Common myeloid progenitor, CD34-positive (primary cell): Measurements from ENCODE around the gene GAS2L1.

Experiments
- CTCF ChIA-PET: fragments of 350-600 bp; sonication (Branson Sonifier 250); formaldehyde crosslinking; loops from one replicate; lab custom pipeline; 2021; ENCODE audit warnings: antibody characterized with exemption; lab: Charles Lee
- POLR2A ChIA-PET: fragments of 350-600 bp; sonication (Branson Sonifier 250); formaldehyde crosslinking; loops from one replicate; lab custom pipeline; 2021; ENCODE audit warnings: antibody characterized with exemption; lab: Charles Lee
- DNase-seq, 3 donors: peaks; one replicate each; pipeline versions ENCODE4 v3.0.0 to v3.0.0-alpha.2; 2013
- H3K27ac ChIP-seq, 2 experiments: 1 replicate in 1 of 2; 2 replicates in 1 of 2; pipeline ENCODE4 v1.7.0; 2013; ENCODE audit warnings: inconsistent platforms in 2 of 2, low read length in 2 of 2, mild to moderate bottlenecking in 2 of 2, low read depth in 1 of 2, moderate library complexity in 1 of 2; ENCODE audit not compliant: severe bottlenecking in 2 of 2, insufficient read depth in 1 of 2, poor library complexity in 1 of 2
- H3K27me3 ChIP-seq, 5 experiments: replicated peaks in 2 of 5; 1 replicate in 3 of 5; 2 replicates in 2 of 5; pipeline versions ENCODE4 v1.6.1 to v1.7.0; 2013; ENCODE audit warnings: low read length in 4 of 5, mild to moderate bottlenecking in 2 of 5, moderate library complexity in 2 of 5, inconsistent platforms in 1 of 5; ENCODE audit not compliant: insufficient read depth in 5 of 5, control insufficient read depth in 4 of 5
- H3K36me3 ChIP-seq, 4 experiments: 1 replicate in 2 of 4; 2 replicates in 2 of 4; pipeline versions ENCODE4 v1.6.1 to v1.7.0; 2013; ENCODE audit warnings: low read length in 3 of 4, control low read depth in 1 of 4, mild to moderate bottlenecking in 1 of 4; ENCODE audit not compliant: control insufficient read depth in 4 of 4, insufficient read depth in 4 of 4
- H3K4me1 ChIP-seq, 4 experiments: 1 replicate in 3 of 4; 2 replicates in 1 of 4; pipeline versions ENCODE4 v1.6.1 to v1.7.1; 2013; ENCODE audit warnings: low read length in 3 of 4, mild to moderate bottlenecking in 3 of 4, control low read depth in 1 of 4, inconsistent platforms in 1 of 4, moderate library complexity in 1 of 4; ENCODE audit not compliant: control insufficient read depth in 4 of 4, insufficient read depth in 4 of 4; ENCODE audit errors: control extremely low read depth in 1 of 4
- H3K4me3 ChIP-seq, 7 experiments: 1 replicate in 4 of 7; 2 replicates in 3 of 7; pipeline versions ENCODE4 v1.5.1 to v1.7.0; 2013; ENCODE audit warnings: mild to moderate bottlenecking in 7 of 7, low read length in 6 of 7, moderate library complexity in 6 of 7, inconsistent platforms in 2 of 7, low read depth in 2 of 7, control low read depth in 1 of 7; ENCODE audit not compliant: insufficient read depth in 4 of 7, control insufficient read depth in 1 of 7; ENCODE audit errors: extremely low read depth in 1 of 7
- H3K9me3 ChIP-seq, 5 experiments: 1 replicate in 4 of 5; 2 replicates in 1 of 5; pipeline versions ENCODE4 v1.6.1 to v1.7.1; 2013; ENCODE audit warnings: low read length in 4 of 5, mild to moderate bottlenecking in 2 of 5, inconsistent platforms in 1 of 5, low read depth in 1 of 5, moderate library complexity in 1 of 5; ENCODE audit not compliant: control insufficient read depth in 4 of 5, insufficient read depth in 2 of 5; ENCODE audit errors: control extremely low read depth in 1 of 5
- WGBS: methylation state at CpG from one replicate; pipeline ENCODE4 v1.1.5; 2013; ENCODE audit not compliant: insufficient coverage; 5-methylcytosine and 5-hydroxymethylcytosine counted together

GAS2L1 gene

GRCh38 chr22:29336751-29337490, 30.5 kb downstream of the GAS2L1 start:
- no peak for DNase-seq
- Histone ChIP-seq H3K4me1 (no peaks in the 10 kb centered on the region), H3K27me3 (no peaks in the 10 kb centered on the region), H3K36me3 (peaks cover 8 to 96% (median 77%) of the 10 kb centered on the region in 4 experiments), H3K4me3 (no peak overlapping the region), H3K9me3 (no peaks in the 10 kb centered on the region), H3K27ac (no peak overlapping the region)
- ChIA-PET CTCF (interaction anchor here (1.1 to 1.2 kb wide), 2 partner anchors 11 to 21 kb away, joined by 3 to 4 read pairs; no protein-coding TSS in a partner anchor), POLR2A (interaction anchor here (0.5 to 1.1 kb wide), 2 partner anchors 10 to 30 kb away, joined by 4 to 5 read pairs; no protein-coding TSS in a partner anchor)
- WGBS, result 98% methylated on average over 14 of the region's 14 CpGs

- Histone ChIP-seq H3K27me3 (no peaks in the 10 kb centered on the region), H3K36me3 (peaks cover 8 to 96% (median 74%) of the 10 kb centered on the region in 4 experiments), H3K4me3 (no peak overlapping the region), H3K4me1 (peaks cover 0 to 7% (median 3%) of the 10 kb centered on the region in 4 experiments), H3K27ac (no peak overlapping the region), H3K9me3 (no peaks in the 10 kb centered on the region)
- CTCF ChIA-PET, result interaction anchor here (1.1 kb wide), 1 partner anchor 12 kb away, joined by 3 read pairs; no protein-coding TSS in a partner anchor
- WGBS, result 95% methylated on average over 12 of the region's 12 CpGs
- DNase-seq, result no peak
- POLR2A ChIA-PET, result no interaction called here
Observed at GRCh38 chr22:29337631-29338284, 31.3 kb downstream of the GAS2L1 start.

GRCh38 chr22:29338398-29338797, 31.9 kb downstream of the GAS2L1 start:
- no peaks in the 10 kb centered on the region for H3K27me3 ChIP-seq
- no peaks in the 10 kb centered on the region for H3K9me3 ChIP-seq
- H3K4me1 ChIP-seq, result peaks cover 0 to 14% (median 3%) of the 10 kb centered on the region in 4 experiments
- ChIA-PET POLR2A (no interaction called here), CTCF (no interaction called here)
- DNase-seq, result no peak
- H3K36me3 ChIP-seq, result peaks cover 8 to 96% (median 75%) of the 10 kb centered on the region in 4 experiments
- no peak overlapping the region for H3K4me3 ChIP-seq
- WGBS, result 98% methylated on average over 5 of the region's 6 CpGs
- H3K27ac ChIP-seq, result no peak overlapping the region

GRCh38 chr22:29339381-29340235, 33.2 kb downstream of the GAS2L1 start:
- CTCF ChIA-PET, result no interaction called here
- no peak overlapping the region for H3K27ac ChIP-seq
- 99% methylated on average over 21 of the region's 23 CpGs for WGBS
- H3K9me3 ChIP-seq, result no peaks in the 10 kb centered on the region
- no peak overlapping the region for H3K4me3 ChIP-seq
- DNase-seq, result no peak
- H3K4me1 ChIP-seq, result peaks cover 0 to 17% (median 3%) of the 10 kb centered on the region in 4 experiments
- POLR2A ChIA-PET, result no interaction called here
- H3K27me3 ChIP-seq, result no peaks in the 10 kb centered on the region
- H3K36me3 ChIP-seq, result peaks cover 11 to 94% (median 75%) of the 10 kb centered on the region in 4 experiments

GRCh38 chr22:29340566-29340965, 34.1 kb downstream of the GAS2L1 start:
- CTCF ChIA-PET, result no interaction called here
- peaks cover 11 to 87% (median 69%) of the 10 kb centered on the region in 4 experiments for H3K36me3 ChIP-seq

GRCh38 chr22:29341056-29341848, 34.8 kb downstream of the GAS2L1 start:
- peaks cover 11 to 86% (median 70%) of the 10 kb centered on the region in 4 experiments for H3K36me3 ChIP-seq
- ChIA-PET POLR2A (no interaction called here), CTCF (no interaction called here)
- DNase-seq, result no peak
- H3K27me3 ChIP-seq, result no peaks in the 10 kb centered on the region
- no peak overlapping the region for H3K4me3 ChIP-seq
- no peak overlapping the region for H3K27ac ChIP-seq
- WGBS, result 98% methylated on average over 19 of the region's 25 CpGs
- no peaks in the 10 kb centered on the region for H3K9me3 ChIP-seq
- peaks cover 0 to 17% (median 3%) of the 10 kb centered on the region in 4 experiments for H3K4me1 ChIP-seq

More at GRCh38 chr22:29340566-29340965, 34.1 kb downstream of the GAS2L1 start:
- Histone ChIP-seq H3K27ac (no peak overlapping the region), H3K9me3 (no peaks in the 10 kb centered on the region), H3K27me3 (no peaks in the 10 kb centered on the region), H3K4me3 (no peak overlapping the region), H3K4me1 (peaks cover 0 to 17% (median 3%) of the 10 kb centered on the region in 4 experiments)
- DNase-seq, result no peak
- 100% methylated on average over 8 of the region's 8 CpGs for WGBS
- POLR2A ChIA-PET, result no interaction called here
